Caco-2 (cell line): Measurements from ENCODE around the gene PPTC7. TPM values are rescaled to one million over a fixed set of nuclear protein-coding genes. Genes with fewer than 3 reads are reported as not detected.
"Not testable (repeated sequence)": the region's sequence is repeated elsewhere in the genome, so short reads cannot be mapped to it uniquely, and the experiment has no call there.

Experiments
- BruUV-seq: library from RNA; stranded (reverse); fragments of 400-500 nt; replicated peaks from 2 replicates; lab custom pipeline; 2021; lab: Mats Ljungman, UMichigan
- CTCF ChIA-PET: fragments of 300-600 bp; sonication (Branson Sonifier 250); formaldehyde crosslinking; loops from one replicate; lab custom pipeline; 2022; ENCODE audit warnings: antibody characterized with exemption; lab: Charles Lee
- POLR2A ChIA-PET: fragments of 300-600 bp; sonication (Branson Sonifier 250); formaldehyde crosslinking; loops from one replicate; lab custom pipeline; 2022; ENCODE audit warnings: antibody characterized with exemption; lab: Charles Lee
- DNase-seq, 2 experiments: peaks; one replicate each; pipeline versions ENCODE4 v3.0.0 to v3.0.0-alpha.2; 2020 to 2022
- H3K27me3 ChIP-seq: replicated peaks from 2 replicates; pipeline ENCODE4 v1.6.0; 2011; ENCODE audit warnings: low read length; ENCODE audit not compliant: control insufficient read depth, insufficient read depth
- H3K36me3 ChIP-seq: 2 replicates; pipeline ENCODE4 v1.5.1; 2011; ENCODE audit warnings: low read length; ENCODE audit not compliant: control insufficient read depth, insufficient read depth
- H3K4me1 ChIP-seq: fragments of 250-450 bp; sonication (Bioruptor Pico); 2 replicates; pipeline ENCODE4 v1.5.1; 2020; ENCODE audit warnings: mild to moderate bottlenecking
- H3K4me3 ChIP-seq: 2 replicates; pipeline ENCODE4 v1.5.1; 2011; ENCODE audit warnings: low read depth, mild to moderate bottlenecking, control low read depth, low read length
- H3K9me3 ChIP-seq: fragments of 250-450 bp; sonication (Bioruptor Pico); 2 replicates; pipeline ENCODE4 v1.5.1; 2020; ENCODE audit warnings: mild to moderate bottlenecking, moderate library complexity
- H3K27ac Mint-ChIP-seq: one replicate; pipeline ENCODE4 v1.8.0; 2022; ENCODE audit warnings: mixed read lengths; ENCODE audit not compliant: unreplicated experiment
- H3K27me3 Mint-ChIP-seq: one replicate; pipeline ENCODE4 v1.8.0; 2022; ENCODE audit warnings: mixed read lengths; ENCODE audit not compliant: insufficient read depth, unreplicated experiment
- H3K36me3 Mint-ChIP-seq: one replicate; pipeline ENCODE4 v1.8.0; 2022; ENCODE audit warnings: mild to moderate bottlenecking, mixed read lengths; ENCODE audit not compliant: insufficient read depth, unreplicated experiment
- H3K4me1 Mint-ChIP-seq: one replicate; pipeline ENCODE4 v1.8.0; 2022; ENCODE audit warnings: low read depth, mixed read lengths; ENCODE audit not compliant: unreplicated experiment
- H3K4me3 Mint-ChIP-seq: one replicate; pipeline ENCODE4 v1.8.0; 2022; ENCODE audit warnings: mild to moderate bottlenecking, moderate library complexity, mixed read lengths; ENCODE audit not compliant: unreplicated experiment
- H3K9me3 Mint-ChIP-seq: one replicate; pipeline ENCODE4 v1.8.0; 2022; ENCODE audit warnings: mixed read lengths; ENCODE audit not compliant: unreplicated experiment
- CTCF ChIP-seq, 2 experiments: fragments of 200-600 bp in 1 of 2; IDR thresholded peaks; 1 replicate in 1 of 2; 2 replicates in 1 of 2; pipeline versions ENCODE4 v1.5.1 to v1.8.0; 2011 to 2022; ENCODE audit warnings: antibody characterized with exemption in 1 of 2, control low read depth in 1 of 2, inconsistent platforms in 1 of 2, low read depth in 1 of 2, low read length in 1 of 2, mild to moderate bottlenecking in 1 of 2, moderate library complexity in 1 of 2; ENCODE audit not compliant: insufficient read depth in 1 of 2, severe bottlenecking in 1 of 2, unreplicated experiment in 1 of 2
- intact Hi-C: fragments of 100-400 bp; cut with micrococcal nuclease; formaldehyde crosslinking; loops from one replicate; pipeline ENCODE4 v1.10.0; 2022; ENCODE audit not compliant: unreplicated experiment
- total RNA-seq: library from RNA; stranded (reverse); gene quantifications from 2 replicates; pipeline ENCODE4 v1.2.3, GENCODE V29; 2022

The PPTC7 gene
- total RNA-seq, 1 experiment from 2014 or later, result 19.0 TPM

GRCh38 chr12:110575326-110575725, 7.8 kb downstream of the PPTC7 start:
- POLR2A ChIA-PET, result interaction anchor here (0.6 to 1.0 kb wide), 7 partner anchors 37 to 1111 kb away, joined by 3 to 13 read pairs (median 5); partner anchors contain the start of genes ACAD10, ARPC3, FAM216A and GPN3

GRCh38 chr12:110574717-110575230, 8.3 kb downstream of the PPTC7 start:
- CTCF ChIA-PET, result interaction anchor here (0.5 to 1.2 kb wide), 3 partner anchors 13 to 125 kb away, joined by 3 to 12 read pairs (median 7); partner anchors contain the start of gene ARPC3
- H3K27ac Mint-ChIP-seq, H3K4me3 Mint-ChIP-seq, H3K27me3 ChIP-seq, H3K9me3 Mint-ChIP-seq, H3K36me3 ChIP-seq, H3K36me3 Mint-ChIP-seq, intact Hi-C loops, BruUV-seq, DNase-seq, H3K27me3 Mint-ChIP-seq, H3K4me3 ChIP-seq: not testable (repeated sequence)
- POLR2A ChIA-PET, result interaction anchor here (1.0 kb wide), 1 partner anchor 125 kb away, joined by 3 read pairs; the partner anchor contains the start of gene ARPC3
- Histone ChIP-seq H3K9me3 (peaks cover 19% of the 10 kb centered on the region), H3K4me1 (peaks cover 22% of the 10 kb centered on the region)
- peaks cover 23% of the 10 kb centered on the region for H3K4me1 Mint-ChIP-seq

More at GRCh38 chr12:110575326-110575725, 7.8 kb downstream of the PPTC7 start:
- peak; percentile 46 to 63 for DNase-seq
- H3K27me3 ChIP-seq, result no peaks in the 10 kb centered on the region
- peaks cover 23% of the 10 kb centered on the region for H3K4me1 Mint-ChIP-seq
- no peaks in the 10 kb centered on the region for H3K27me3 Mint-ChIP-seq
- H3K36me3 ChIP-seq, result no peaks in the 10 kb centered on the region
- no peaks in the 10 kb centered on the region for H3K9me3 Mint-ChIP-seq
- TF ChIP-seq CTCF (IDR thresholded peaks at IDR 0.05; ENCODE audit: insufficient read depth in 1 of 2, low read depth in 1 of 2, low read length in 1 of 2, severe bottlenecking in 1 of 2, unreplicated experiment in 1 of 2), result no peak
- no peak overlapping the region for H3K27ac Mint-ChIP-seq
- intact Hi-C loops, result no loop called here
- H3K4me3 ChIP-seq, result no peak overlapping the region
- no TSS peak for BruUV-seq
- H3K9me3 ChIP-seq, result peaks cover 17% of the 10 kb centered on the region
- H3K4me3 Mint-ChIP-seq, result no peak overlapping the region
- peaks cover 20% of the 10 kb centered on the region for H3K4me1 ChIP-seq
- CTCF ChIA-PET, result interaction anchor here (0.5 to 1.2 kb wide), 7 partner anchors 10 to 125 kb away, joined by 3 to 12 read pairs (median 5); partner anchors contain the start of genes ARPC3 and GPN3
- no peaks in the 10 kb centered on the region for H3K36me3 Mint-ChIP-seq

- no peak for DNase-seq
- Histone ChIP-seq H3K9me3 (peaks cover 22% of the 10 kb centered on the region), H3K36me3 (no peaks in the 10 kb centered on the region), H3K27me3 (no peaks in the 10 kb centered on the region), H3K4me3 (no peak overlapping the region), H3K4me1 (peaks cover 25% of the 10 kb centered on the region)
- no peak overlapping the region for H3K27ac Mint-ChIP-seq
- H3K36me3 Mint-ChIP-seq, result no peaks in the 10 kb centered on the region
- peaks cover 23% of the 10 kb centered on the region for H3K4me1 Mint-ChIP-seq
- H3K27me3 Mint-ChIP-seq, result no peaks in the 10 kb centered on the region
- intact Hi-C loops, result no loop called here
- BruUV-seq, result no TSS peak
- POLR2A ChIA-PET, result no interaction called here
- no peak overlapping the region for H3K4me3 Mint-ChIP-seq
- TF ChIP-seq CTCF (IDR thresholded peaks at IDR 0.05; ENCODE audit: insufficient read depth in 1 of 2, low read depth in 1 of 2, low read length in 1 of 2, severe bottlenecking in 1 of 2, unreplicated experiment in 1 of 2), result no peak
- no peaks in the 10 kb centered on the region for H3K9me3 Mint-ChIP-seq
- CTCF ChIA-PET, result no interaction called here
Measured at GRCh38 chr12:110574044-110574443, 9.1 kb downstream of the PPTC7 start.

GRCh38 chr12:110570798-110571197, 12.3 kb downstream of the PPTC7 start:
- H3K4me1 ChIP-seq, result peaks cover 23% of the 10 kb centered on the region

GRCh38 chr12:110569838-110570237, 13.3 kb downstream of the PPTC7 start:
- CTCF ChIA-PET, BruUV-seq, H3K36me3 Mint-ChIP-seq, H3K4me1 Mint-ChIP-seq, H3K27ac Mint-ChIP-seq, H3K36me3 ChIP-seq, H3K27me3 Mint-ChIP-seq, H3K4me3 Mint-ChIP-seq, H3K27me3 ChIP-seq, H3K9me3 Mint-ChIP-seq, H3K4me3 ChIP-seq, POLR2A ChIA-PET, intact Hi-C loops, DNase-seq: not testable (repeated sequence)
- Histone ChIP-seq H3K9me3 (peaks cover 22% of the 10 kb centered on the region), H3K4me1 (peaks cover 18% of the 10 kb centered on the region)

More at GRCh38 chr12:110570798-110571197, 12.3 kb downstream of the PPTC7 start:
- H3K36me3 ChIP-seq, H3K36me3 Mint-ChIP-seq, intact Hi-C loops, POLR2A ChIA-PET, H3K27me3 ChIP-seq, H3K4me3 ChIP-seq, H3K27ac Mint-ChIP-seq, H3K27me3 Mint-ChIP-seq, DNase-seq, H3K4me3 Mint-ChIP-seq, BruUV-seq, H3K4me1 Mint-ChIP-seq, H3K9me3 Mint-ChIP-seq, CTCF ChIA-PET: not testable (repeated sequence)
- peaks cover 22% of the 10 kb centered on the region for H3K9me3 ChIP-seq
